22Rv1 (cell line): Measurements from ENCODE around the gene TNRC6A.

Experiments used
- CTCF ChIP-seq: fragments of 450-650 bp; IDR thresholded peaks from 2 replicates; pipeline ENCODE4 v1.5.1; 2017; ENCODE audit warnings: mild to moderate bottlenecking
- ZFX ChIP-seq: fragments of 450-650 bp; IDR thresholded peaks from 2 replicates; pipeline ENCODE4 v1.6.1; 2017; ENCODE audit warnings: antibody characterized with exemption, borderline replicate concordance

- TF ChIP-seq CTCF (no peak), ZFX (no peak)
Measured at GRCh38 chr16:24851700-24852099, 122.2 kb downstream of the TNRC6A start.
